ENCODE data around the gene SCAP.

GRCh38 chr3:47366833-47367232 is 108.9 kb downstream of the SCAP start:
- TF ChIP-seq, protein P1, sequence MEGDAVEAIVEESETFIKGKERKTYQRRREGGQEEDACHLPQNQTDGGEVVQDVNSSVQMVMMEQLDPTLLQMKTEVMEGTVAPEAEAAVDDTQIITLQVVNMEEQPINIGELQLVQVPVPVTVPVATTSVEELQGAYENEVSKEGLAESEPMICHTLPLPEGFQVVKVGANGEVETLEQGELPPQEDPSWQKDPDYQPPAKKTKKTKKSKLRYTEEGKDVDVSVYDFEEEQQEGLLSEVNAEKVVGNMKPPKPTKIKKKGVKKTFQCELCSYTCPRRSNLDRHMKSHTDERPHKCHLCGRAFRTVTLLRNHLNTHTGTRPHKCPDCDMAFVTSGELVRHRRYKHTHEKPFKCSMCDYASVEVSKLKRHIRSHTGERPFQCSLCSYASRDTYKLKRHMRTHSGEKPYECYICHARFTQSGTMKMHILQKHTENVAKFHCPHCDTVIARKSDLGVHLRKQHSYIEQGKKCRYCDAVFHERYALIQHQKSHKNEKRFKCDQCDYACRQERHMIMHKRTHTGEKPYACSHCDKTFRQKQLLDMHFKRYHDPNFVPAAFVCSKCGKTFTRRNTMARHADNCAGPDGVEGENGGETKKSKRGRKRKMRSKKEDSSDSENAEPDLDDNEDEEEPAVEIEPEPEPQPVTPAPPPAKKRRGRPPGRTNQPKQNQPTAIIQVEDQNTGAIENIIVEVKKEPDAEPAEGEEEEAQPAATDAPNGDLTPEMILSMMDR (conservative IDR thresholded peaks at IDR 0.05 in 1 of 2, IDR thresholded peaks at IDR 0.05 in 1 of 2; ENCODE audit: low read depth in 1 of 2, low read length in 2 of 2), result no peak
- TF ChIP-seq EZH2 (IDR thresholded peaks at IDR 0.05; ENCODE audit: low read length, missing control alignments), result no peak
